PC-9 (cell line): ENCODE measurements around the gene GGTLC2.

Experiments
- CTCF ChIP-seq: fragments of 200-600 bp; sonication (generic); conservative IDR thresholded peaks from 2 replicates; pipeline ENCODE4 v1.6.1; 2017; ENCODE audit warnings: mixed run types, antibody characterized with exemption, mild to moderate bottlenecking, moderate library complexity
- EZH2 ChIP-seq: fragments of 200-600 bp; sonication (generic); IDR thresholded peaks from 2 replicates; pipeline ENCODE4 v1.8.0; 2017; ENCODE audit warnings: antibody characterized with exemption, low read depth

- no peak for TF ChIP-seq EZH2
- no peak for TF ChIP-seq CTCF
These were observed 30.1 kb downstream of the GGTLC2 start for GRCh38 chr22:22674467-22674866.
